ENCODE results near the gene MT1H.

GRCh38 chr16:56695246-56695645 is 25.6 kb downstream of the MT1H start:
- TF ChIP-seq CTCF (conservative IDR thresholded peaks at IDR 0.05): no peak
- TF ChIP-seq EZH2 (IDR thresholded peaks at IDR 0.05; ENCODE audit: low read depth): no peak

Data from PC-9 (cell line).